CD4-positive, CD25-positive, alpha-beta regulatory T cell (primary cell): ENCODE data around the gene FTH1. TPM values are rescaled to one million over a fixed set of nuclear protein-coding genes. Genes with fewer than 3 reads are reported as not detected.
A peak's percentile ranks its signal among the peaks of the same experiment; 100 is the strongest.

Experiments used
- ATAC-seq, 2 donors: fragments of 150-1000 bp; cut with Tn5 transposase; one replicate each; pipeline ENCODE4 v1.10.0; 2021; ENCODE audit warnings: low read depth in 2 of 2, moderate number of reproducible peaks in 2 of 2, moderate library complexity in 1 of 2
- DNase-seq, 3 donors: peaks; one replicate each; pipeline versions ENCODE4 v3.0.0 to v3.0.0-alpha.2; 2012 to 2022; ENCODE audit warnings: mixed read lengths in 1 of 3
- H3K27ac ChIP-seq: one replicate; pipeline ENCODE4 v1.7.0; 2013; ENCODE audit warnings: mild to moderate bottlenecking, low read length; ENCODE audit not compliant: insufficient read depth, poor library complexity, severe bottlenecking
- H3K27me3 ChIP-seq: one replicate; pipeline ENCODE4 v1.7.0; 2013; ENCODE audit warnings: low read length; ENCODE audit not compliant: control insufficient read depth, insufficient read depth
- H3K36me3 ChIP-seq: one replicate; pipeline ENCODE4 v1.7.0; 2013; ENCODE audit warnings: mild to moderate bottlenecking, low read length, moderate library complexity; ENCODE audit not compliant: control insufficient read depth, insufficient read depth
- H3K4me1 ChIP-seq: 2 replicates; pipeline ENCODE4 v1.7.0; 2013; ENCODE audit warnings: mild to moderate bottlenecking, low read length; ENCODE audit not compliant: insufficient read depth, control insufficient read depth, poor library complexity, severe bottlenecking
- H3K4me3 ChIP-seq: one replicate; pipeline ENCODE4 v1.7.0; 2013; ENCODE audit warnings: low read depth, mild to moderate bottlenecking, low read length, moderate library complexity
- H3K9me3 ChIP-seq, 2 experiments: 1 replicate in 1 of 2; 2 replicates in 1 of 2; pipeline ENCODE4 v1.7.0; 2013; ENCODE audit warnings: low read length in 2 of 2, mild to moderate bottlenecking in 1 of 2, moderate library complexity in 1 of 2; ENCODE audit not compliant: control insufficient read depth in 2 of 2
- H3K27ac Mint-ChIP-seq, 3 donors: one replicate each; pipeline ENCODE4 v1.8.0; 2020 to 2022; ENCODE audit warnings: mild to moderate bottlenecking in 3 of 3, mixed read lengths in 3 of 3, moderate library complexity in 2 of 3
- H3K27me3 Mint-ChIP-seq: one replicate; pipeline ENCODE4 v1.8.0; 2022; ENCODE audit warnings: mild to moderate bottlenecking, mixed read lengths
- H3K36me3 Mint-ChIP-seq: one replicate; pipeline ENCODE4 v1.8.0; 2020; ENCODE audit warnings: mixed read lengths
- H3K4me1 Mint-ChIP-seq, 4 donors: one replicate each; pipeline ENCODE4 v1.8.0; 2020 to 2022; ENCODE audit warnings: mixed read lengths in 4 of 4, mild to moderate bottlenecking in 1 of 4
- H3K4me3 Mint-ChIP-seq, 4 donors: one replicate each; pipeline ENCODE4 v1.8.0; 2020 to 2022; ENCODE audit warnings: mild to moderate bottlenecking in 4 of 4, mixed read lengths in 4 of 4, moderate library complexity in 3 of 4
- H3K9me3 Mint-ChIP-seq, 7 donors: one replicate each; pipeline ENCODE4 v1.8.0; 2020 to 2022; ENCODE audit warnings: mixed read lengths in 7 of 7, mild to moderate bottlenecking in 3 of 7, moderate library complexity in 2 of 7
- polyA plus RNA-seq, 4 donors: library from polyadenylated mRNA; unstranded; fragments of 300-500 nt; fragmentation: Illumina TruSeq; gene quantifications; one replicate each; pipeline ENCODE4 v1.2.3, GENCODE V29; 2021
- total RNA-seq: library from RNA; stranded (reverse); gene quantifications from one replicate; pipeline ENCODE4 v1.2.3, GENCODE V29; 2022

The FTH1 gene
- total and polyA plus RNA-seq, 5 donors from 2014 or later = 2,525 to 3,518 (median 3,282) TPM

DNA sequence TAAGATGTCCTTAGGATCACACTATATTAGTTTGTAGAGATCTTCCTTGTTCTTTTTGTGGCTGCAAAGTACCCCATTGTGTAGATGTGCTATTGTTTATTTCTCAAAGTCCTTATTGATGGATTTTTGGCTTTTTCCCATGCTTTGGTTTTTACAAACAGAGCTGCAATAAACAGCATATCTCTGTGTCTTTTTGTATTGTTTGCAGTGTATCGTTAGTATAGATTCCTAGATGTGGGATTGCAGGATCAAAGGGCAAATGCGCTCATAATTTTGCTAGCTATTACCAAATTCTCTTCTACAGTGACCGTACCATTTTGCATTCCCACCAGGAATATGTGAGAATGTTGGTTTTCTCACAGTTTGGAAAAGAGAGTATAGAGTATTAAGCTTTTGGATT is 27.5 kb upstream of the FTH1 start:
- H3K27ac Mint-ChIP-seq = peak overlapping the region in 1 of 3 donors; percentile 11

DNA sequence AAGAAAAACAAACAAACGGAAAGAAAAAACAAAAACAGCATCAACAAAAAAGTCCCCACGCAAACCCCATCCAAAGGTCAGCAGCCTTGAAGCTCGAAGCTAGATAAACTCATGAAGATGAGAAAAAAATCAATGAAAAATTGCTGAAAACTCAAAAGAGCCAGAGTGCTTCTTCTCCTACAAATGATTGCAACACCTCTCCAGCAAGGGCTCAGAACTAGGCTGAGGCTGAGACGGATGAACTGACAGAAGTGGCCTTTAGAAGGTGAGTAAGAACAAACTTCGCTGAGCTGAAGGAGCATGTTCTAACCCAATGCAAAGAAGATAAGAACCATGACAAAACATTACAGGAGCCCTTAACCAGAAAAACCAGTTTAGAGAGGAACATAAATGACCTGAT is 18.4 kb upstream of the FTH1 start:
- Histone ChIP-seq H3K4me1 (no peaks in the 10 kb centered on the region), H3K9me3 (peaks cover 8 to 11% of the 10 kb centered on the region in 2 experiments), H3K27ac (no peak overlapping the region), H3K27me3 (peaks cover 4% of the 10 kb centered on the region), H3K4me3 (no peak overlapping the region), H3K36me3 (no peaks in the 10 kb centered on the region)
- H3K4me1 Mint-ChIP-seq = no peaks in the 10 kb centered on the region
- peaks cover 16% of the 10 kb centered on the region for H3K36me3 Mint-ChIP-seq
- DNase-seq (no peak), ATAC-seq (no peak)
- H3K27ac Mint-ChIP-seq = no peak overlapping the region
- peaks cover 24% of the 10 kb centered on the region for H3K27me3 Mint-ChIP-seq
- peaks cover 0 to 30% (median 15%) of the 10 kb centered on the region in 7 donors for H3K9me3 Mint-ChIP-seq
- no peak overlapping the region for H3K4me3 Mint-ChIP-seq

More for the DNA sequence above, 27.5 kb upstream of the FTH1 start:
- H3K9me3 ChIP-seq = peaks cover 6% of the 10 kb centered on the region in 2 experiments
- no peaks in the 10 kb centered on the region for H3K27me3 ChIP-seq
- no peaks in the 10 kb centered on the region for H3K36me3 ChIP-seq
- ATAC-seq = no peak
- peaks cover 0 to 20% (median 8%) of the 10 kb centered on the region in 7 donors for H3K9me3 Mint-ChIP-seq
- H3K36me3 Mint-ChIP-seq = peaks cover 8% of the 10 kb centered on the region
- no peak overlapping the region for H3K4me3 ChIP-seq
- no peak overlapping the region for H3K27ac ChIP-seq
- no peaks in the 10 kb centered on the region for H3K4me1 Mint-ChIP-seq
- no peaks in the 10 kb centered on the region for H3K4me1 ChIP-seq
- peaks cover 10% of the 10 kb centered on the region for H3K27me3 Mint-ChIP-seq
- no peak for DNase-seq
- H3K4me3 Mint-ChIP-seq = no peak overlapping the region

- DNase-seq (no peak), ATAC-seq (no peak)
- no peak overlapping the region for H3K4me3 Mint-ChIP-seq
- no peak overlapping the region for H3K27ac ChIP-seq
- H3K4me1 Mint-ChIP-seq = no peaks in the 10 kb centered on the region
- H3K27ac Mint-ChIP-seq = no peak overlapping the region
- peaks cover 0 to 19% (median 8%) of the 10 kb centered on the region in 7 donors for H3K9me3 Mint-ChIP-seq
- H3K36me3 Mint-ChIP-seq = peaks cover 17% of the 10 kb centered on the region
- H3K36me3 ChIP-seq = no peaks in the 10 kb centered on the region
- peaks cover 11% of the 10 kb centered on the region for H3K27me3 Mint-ChIP-seq
- no peaks in the 10 kb centered on the region for H3K4me1 ChIP-seq
- peaks cover 4% of the 10 kb centered on the region for H3K27me3 ChIP-seq
- H3K4me3 ChIP-seq = no peak overlapping the region
- H3K9me3 ChIP-seq = peaks cover 6 to 11% of the 10 kb centered on the region in 2 experiments
Measured at GRCh38 chr11:61983419-61983818, 16.0 kb upstream of the FTH1 start.

DNA sequence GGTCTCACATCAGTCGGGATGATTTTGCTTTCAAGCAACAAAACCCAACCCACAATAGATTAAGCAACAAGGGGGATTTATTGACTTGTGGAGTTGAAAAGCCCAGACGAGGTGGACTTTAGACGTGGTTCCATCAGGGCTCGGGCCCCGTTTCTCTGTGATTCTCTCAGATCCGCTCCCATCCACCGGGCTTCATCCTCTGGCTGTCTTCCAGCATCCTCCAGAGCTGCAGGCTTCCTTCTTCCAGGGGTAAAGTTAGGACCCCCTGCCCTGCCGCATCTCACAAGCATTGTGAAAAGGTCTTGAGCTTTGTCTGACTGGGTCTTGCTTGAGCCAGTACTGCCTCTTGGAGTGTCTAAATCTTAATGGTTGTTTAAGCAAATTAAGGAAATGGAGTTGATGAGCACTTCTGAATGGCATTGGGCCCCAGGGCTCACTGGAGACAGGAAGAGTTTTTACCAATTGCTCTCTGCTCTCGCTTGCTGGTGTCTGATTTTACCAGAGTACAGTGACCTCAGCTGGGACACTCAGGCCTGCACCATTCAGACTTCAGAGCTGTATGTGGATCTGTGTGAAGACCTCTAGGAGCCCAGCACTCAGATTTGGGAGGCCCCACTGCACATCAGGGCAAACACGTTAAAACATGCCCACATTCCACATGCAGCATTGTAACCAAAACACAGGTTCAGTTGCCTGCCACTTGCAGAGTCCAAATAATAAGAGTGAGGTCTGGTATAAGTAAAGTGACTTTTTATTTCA is 13.5 kb upstream of the FTH1 start:
- Mint-ChIP-seq H3K9me3 (peaks cover 0 to 4% (median 0%) of the 10 kb centered on the region in 7 donors), H3K36me3 (peaks cover 12% of the 10 kb centered on the region), H3K4me3 (no peak overlapping the region), H3K27me3 (peaks cover 4% of the 10 kb centered on the region), H3K4me1 (no peaks in the 10 kb centered on the region), H3K27ac (peak overlapping the region in 1 of 3 donors; percentile 31)
- Histone ChIP-seq H3K36me3 (no peaks in the 10 kb centered on the region), H3K4me1 (no peaks in the 10 kb centered on the region), H3K4me3 (no peak overlapping the region), H3K9me3 (no peaks in the 10 kb centered on the region), H3K27me3 (no peaks in the 10 kb centered on the region), H3K27ac (no peak overlapping the region)
- ATAC-seq (no peak), DNase-seq (no peak)

DNA sequence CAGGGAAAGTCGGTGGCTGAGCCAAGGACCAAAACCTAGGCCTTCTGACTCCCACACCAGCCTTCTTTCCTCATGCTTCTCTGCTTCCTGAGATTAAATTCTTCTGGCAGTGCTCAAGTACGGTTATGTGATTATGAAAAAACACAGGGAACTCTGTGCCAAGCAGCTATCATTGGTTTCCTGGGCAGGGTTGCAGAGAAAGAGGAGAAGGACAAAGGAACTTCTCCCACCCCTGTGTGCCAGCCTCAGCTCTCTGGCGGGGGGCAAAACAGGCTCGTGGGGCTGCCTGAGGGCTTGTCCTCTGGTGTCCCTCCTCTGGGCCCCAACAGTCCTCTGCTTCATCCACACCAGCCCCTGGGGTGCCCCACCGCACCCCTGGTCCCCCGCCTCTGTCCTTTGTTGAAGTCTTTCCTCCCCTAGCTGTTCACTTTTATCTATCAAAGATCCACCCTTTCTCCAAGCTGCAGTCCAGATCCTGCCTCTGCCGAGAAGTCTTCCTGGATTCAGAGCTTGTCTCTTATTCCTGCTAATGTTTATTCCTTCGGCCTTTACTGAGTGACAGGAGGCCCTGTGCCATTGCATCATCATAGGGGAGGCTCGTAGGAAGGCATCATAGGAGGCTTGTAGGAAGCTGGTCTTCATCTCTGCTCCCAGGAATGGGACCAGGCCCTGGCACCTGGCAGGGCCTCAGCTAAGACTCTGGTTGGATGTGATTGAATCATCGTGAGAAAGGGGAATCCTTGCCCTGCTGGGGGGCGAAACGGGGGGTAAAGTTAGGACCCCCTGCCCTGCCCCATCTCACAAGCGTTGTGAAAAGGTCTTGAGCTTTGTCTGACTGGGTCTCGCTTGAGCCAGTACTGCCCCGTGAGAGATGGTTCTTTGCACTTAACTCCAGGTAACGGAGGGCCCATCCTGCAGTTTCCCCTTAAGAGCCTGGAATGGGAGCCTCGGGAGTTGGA is 11.5 kb upstream of the FTH1 start:
- H3K27me3 ChIP-seq = no peaks in the 10 kb centered on the region
- Mint-ChIP-seq H3K9me3 (peaks cover 0 to 2% (median 0%) of the 10 kb centered on the region in 7 donors), H3K4me1 (peaks cover 0 to 6% (median 2%) of the 10 kb centered on the region in 4 donors), H3K27me3 (no peaks in the 10 kb centered on the region), H3K4me3 (peak overlapping the region in 1 of 4 donors; percentile 17), H3K36me3 (peaks cover 9% of the 10 kb centered on the region), H3K27ac (peak overlapping the region in 1 of 3 donors; percentile 80)
- H3K9me3 ChIP-seq = no peaks in the 10 kb centered on the region
- H3K4me1 ChIP-seq = no peaks in the 10 kb centered on the region
- no peaks in the 10 kb centered on the region for H3K36me3 ChIP-seq
- DNase-seq = no peak
- H3K4me3 ChIP-seq = no peak overlapping the region
- no peak for ATAC-seq
- H3K27ac ChIP-seq = no peak overlapping the region

- Mint-ChIP-seq H3K9me3 (no peaks in the 10 kb centered on the region), H3K27me3 (no peaks in the 10 kb centered on the region), H3K36me3 (peaks cover 5% of the 10 kb centered on the region), H3K27ac (no peak overlapping the region), H3K4me3 (no peak overlapping the region), H3K4me1 (peaks cover 0 to 11% (median 10%) of the 10 kb centered on the region in 4 donors)
- Histone ChIP-seq H3K4me1 (peaks cover 6% of the 10 kb centered on the region), H3K27ac (no peak overlapping the region), H3K27me3 (no peaks in the 10 kb centered on the region), H3K36me3 (no peaks in the 10 kb centered on the region), H3K4me3 (no peak overlapping the region), H3K9me3 (no peaks in the 10 kb centered on the region)
- DNase-seq = no peak
- no peak for ATAC-seq
Measured at GRCh38 chr11:61976813-61977475, 9.5 kb upstream of the FTH1 start.

GRCh38 chr11:61976420-61976800 is 9.0 kb upstream of the FTH1 start:
- H3K4me1 ChIP-seq = peaks cover 6% of the 10 kb centered on the region
- H3K36me3 ChIP-seq = no peaks in the 10 kb centered on the region
- no peak for DNase-seq
- H3K4me1 Mint-ChIP-seq = peaks cover 0 to 16% (median 12%) of the 10 kb centered on the region in 4 donors
- H3K27me3 Mint-ChIP-seq = no peaks in the 10 kb centered on the region
- no peak overlapping the region for H3K4me3 ChIP-seq
- H3K9me3 Mint-ChIP-seq = no peaks in the 10 kb centered on the region
- peak overlapping the region in 1 of 3 donors; percentile 65 for H3K27ac Mint-ChIP-seq
- H3K9me3 ChIP-seq = no peaks in the 10 kb centered on the region
- H3K27ac ChIP-seq = no peak overlapping the region
- peaks cover 5% of the 10 kb centered on the region for H3K36me3 Mint-ChIP-seq
- H3K27me3 ChIP-seq = no peaks in the 10 kb centered on the region
- H3K4me3 Mint-ChIP-seq = no peak overlapping the region
- no peak for ATAC-seq
